GM19452 (cell line): ENCODE measurements around the gene GPR89A.
"Not testable (repeated sequence)": the region's sequence is repeated elsewhere in the genome, so short reads cannot be mapped to it uniquely, and the experiment has no call there.

ENCODE experiments used
- ATAC-seq: cut with Tn5 transposase; IDR thresholded peaks from one replicate; pipeline ENCODE4 v1.9.1; 2021; ENCODE audit not compliant: unreplicated experiment

The GPR89A gene

GRCh38 chr1:145716641-145717345, 109.0 kb downstream of the GPR89A start:
- ATAC-seq, result no peak

- no peak for ATAC-seq
These were observed 110.0 kb downstream of the GPR89A start for GRCh38 chr1:145717833-145718232.

- not testable (repeated sequence) for ATAC-seq
These were observed 110.7 kb downstream of the GPR89A start for GRCh38 chr1:145718465-145718864.

- no peak for ATAC-seq
These were observed 111.7 kb downstream of the GPR89A start, which contains the start of gene CD160 for GRCh38 chr1:145719230-145720079. CD160 (plus strand) TSS chr1:145719499; CDS start chr1:145728328, 8,829 bp downstream.
